ENCODE results near the gene BCAS3.

BCAS3 gene

GRCh38 chr17:61280338-61280737 lies 602.7 kb downstream of the BCAS3 start:
- no peak for TF ChIP-seq POU2F2 (IDR thresholded peaks at IDR 0.05; ENCODE audit: low read depth, low read length)
- no peak for TF ChIP-seq POLR2AphosphoS5 (IDR thresholded peaks at IDR 0.05; ENCODE audit: low read depth, low read length)
- TF ChIP-seq PAX5 (IDR thresholded peaks at IDR 0.05; ENCODE audit: insufficient read depth, low read length, severe bottlenecking) = no peak
- TF ChIP-seq TAF1 (IDR thresholded peaks at IDR 0.05; ENCODE audit: low read depth, low read length) = no peak
- no peak for TF ChIP-seq POLR2A (IDR thresholded peaks at IDR 0.05; ENCODE audit: low read depth, low read length)
- no peak for TF ChIP-seq SPI1 (IDR thresholded peaks at IDR 0.05; ENCODE audit: low read depth, low read length)
- FAIRE-seq (no peak), DNase-seq (ENCODE audit: insufficient read length, low spot score) (no peak)

- no peak for FAIRE-seq
- no peak for TF ChIP-seq POLR2AphosphoS5 (IDR thresholded peaks at IDR 0.05; ENCODE audit: low read depth, low read length)
- TF ChIP-seq POU2F2 (IDR thresholded peaks at IDR 0.05; ENCODE audit: low read depth, low read length) = no peak
- TF ChIP-seq POLR2A (IDR thresholded peaks at IDR 0.05; ENCODE audit: low read depth, low read length) = no peak
- no peak for TF ChIP-seq PAX5 (IDR thresholded peaks at IDR 0.05; ENCODE audit: insufficient read depth, low read length, severe bottlenecking)
- no peak for TF ChIP-seq SPI1 (IDR thresholded peaks at IDR 0.05; ENCODE audit: low read depth, low read length)
- TF ChIP-seq TAF1 (IDR thresholded peaks at IDR 0.05; ENCODE audit: low read depth, low read length) = no peak
- DNase-seq (ENCODE audit: insufficient read length, low spot score) = no peak
Observed at GRCh38 chr17:61280851-61281250, 603.2 kb downstream of the BCAS3 start.

- TF ChIP-seq POU2F2 (IDR thresholded peaks at IDR 0.05; ENCODE audit: low read depth, low read length) (no peak), TAF1 (IDR thresholded peaks at IDR 0.05; ENCODE audit: low read depth, low read length) (no peak), PAX5 (IDR thresholded peaks at IDR 0.05; ENCODE audit: insufficient read depth, low read length, severe bottlenecking) (no peak), SPI1 (IDR thresholded peaks at IDR 0.05; ENCODE audit: low read depth, low read length) (no peak), POLR2A (IDR thresholded peaks at IDR 0.05; ENCODE audit: low read depth, low read length) (no peak), POLR2AphosphoS5 (IDR thresholded peaks at IDR 0.05; ENCODE audit: low read depth, low read length) (no peak)
- FAIRE-seq = no peak
- no peak for DNase-seq (ENCODE audit: insufficient read length, low spot score)
Observed at GRCh38 chr17:61282377-61282776, 604.7 kb downstream of the BCAS3 start.

- DNase-seq (ENCODE audit: insufficient read length, low spot score) = no peak
- TF ChIP-seq POLR2AphosphoS5 (IDR thresholded peaks at IDR 0.05; ENCODE audit: low read depth, low read length) (no peak), TAF1 (IDR thresholded peaks at IDR 0.05; ENCODE audit: low read depth, low read length) (no peak), POLR2A (IDR thresholded peaks at IDR 0.05; ENCODE audit: low read depth, low read length) (no peak), SPI1 (IDR thresholded peaks at IDR 0.05; ENCODE audit: low read depth, low read length) (no peak), POU2F2 (IDR thresholded peaks at IDR 0.05; ENCODE audit: low read depth, low read length) (no peak), PAX5 (IDR thresholded peaks at IDR 0.05; ENCODE audit: insufficient read depth, low read length, severe bottlenecking) (no peak)
- FAIRE-seq = no peak
Observed at GRCh38 chr17:61283043-61283442, 605.4 kb downstream of the BCAS3 start.

- DNase-seq (ENCODE audit: insufficient read length, low spot score) (no peak), FAIRE-seq (no peak)
- TF ChIP-seq SPI1 (IDR thresholded peaks at IDR 0.05; ENCODE audit: low read depth, low read length) = no peak
- no peak for TF ChIP-seq POLR2A (IDR thresholded peaks at IDR 0.05; ENCODE audit: low read depth, low read length)
- TF ChIP-seq PAX5 (IDR thresholded peaks at IDR 0.05; ENCODE audit: insufficient read depth, low read length, severe bottlenecking) = no peak
- TF ChIP-seq POU2F2 (IDR thresholded peaks at IDR 0.05; ENCODE audit: low read depth, low read length) = no peak
- TF ChIP-seq POLR2AphosphoS5 (IDR thresholded peaks at IDR 0.05; ENCODE audit: low read depth, low read length) = no peak
- no peak for TF ChIP-seq TAF1 (IDR thresholded peaks at IDR 0.05; ENCODE audit: low read depth, low read length)
Observed at GRCh38 chr17:61284174-61284573, 606.5 kb downstream of the BCAS3 start.

- TF ChIP-seq SPI1 (IDR thresholded peaks at IDR 0.05; ENCODE audit: low read depth, low read length) (no peak), POLR2A (IDR thresholded peaks at IDR 0.05; ENCODE audit: low read depth, low read length) (no peak), POLR2AphosphoS5 (IDR thresholded peaks at IDR 0.05; ENCODE audit: low read depth, low read length) (no peak), POU2F2 (IDR thresholded peaks at IDR 0.05; ENCODE audit: low read depth, low read length) (no peak), TAF1 (IDR thresholded peaks at IDR 0.05; ENCODE audit: low read depth, low read length) (no peak), PAX5 (IDR thresholded peaks at IDR 0.05; ENCODE audit: insufficient read depth, low read length, severe bottlenecking) (no peak)
- DNase-seq (ENCODE audit: insufficient read length, low spot score) (no peak), FAIRE-seq (no peak)
Observed at GRCh38 chr17:61284746-61285145, 607.1 kb downstream of the BCAS3 start.

GRCh38 chr17:61285526-61286320 lies 608.1 kb downstream of the BCAS3 start:
- no peak for TF ChIP-seq SPI1 (IDR thresholded peaks at IDR 0.05; ENCODE audit: low read depth, low read length)
- TF ChIP-seq POLR2A (IDR thresholded peaks at IDR 0.05; ENCODE audit: low read depth, low read length) = no peak
- no peak for TF ChIP-seq POLR2AphosphoS5 (IDR thresholded peaks at IDR 0.05; ENCODE audit: low read depth, low read length)
- TF ChIP-seq TAF1 (IDR thresholded peaks at IDR 0.05; ENCODE audit: low read depth, low read length) = no peak
- no peak for TF ChIP-seq POU2F2 (IDR thresholded peaks at IDR 0.05; ENCODE audit: low read depth, low read length)
- no peak for TF ChIP-seq PAX5 (IDR thresholded peaks at IDR 0.05; ENCODE audit: insufficient read depth, low read length, severe bottlenecking)
- no peak for DNase-seq (ENCODE audit: insufficient read length, low spot score)
- FAIRE-seq = no peak

- FAIRE-seq = no peak
- DNase-seq (ENCODE audit: insufficient read length, low spot score) = no peak
- TF ChIP-seq TAF1 (IDR thresholded peaks at IDR 0.05; ENCODE audit: low read depth, low read length) = no peak
- TF ChIP-seq POLR2A (IDR thresholded peaks at IDR 0.05; ENCODE audit: low read depth, low read length) = no peak
- no peak for TF ChIP-seq POLR2AphosphoS5 (IDR thresholded peaks at IDR 0.05; ENCODE audit: low read depth, low read length)
- no peak for TF ChIP-seq POU2F2 (IDR thresholded peaks at IDR 0.05; ENCODE audit: low read depth, low read length)
- no peak for TF ChIP-seq SPI1 (IDR thresholded peaks at IDR 0.05; ENCODE audit: low read depth, low read length)
- no peak for TF ChIP-seq PAX5 (IDR thresholded peaks at IDR 0.05; ENCODE audit: insufficient read depth, low read length, severe bottlenecking)
Observed at GRCh38 chr17:61286449-61286848, 608.8 kb downstream of the BCAS3 start.
